AG08396 (cell line): ENCODE measurements around the gene CD70.
"Not testable (repeated sequence)": the region's sequence is repeated elsewhere in the genome, so short reads cannot be mapped to it uniquely, and the experiment has no call there.

Source experiments
- DNase-seq: peaks from one replicate; pipeline ENCODE4 v3.0.0; 2012; ENCODE audit warnings: low spot score, mixed read lengths

The CD70 gene

GRCh38 chr19:6590827-6591319 lies at the start of gene CD70:
TSS of gene CD70 (minus strand) at chr19:6591150. CDS start at chr19:6591002, 148 bp downstream.
- peak; percentile 20 for DNase-seq

GRCh38 chr19:6640333-6640732 lies 49.4 kb upstream of the CD70 start:
- DNase-seq: not testable (repeated sequence)

GRCh38 chr19:6639439-6639838 lies 48.5 kb upstream of the CD70 start:
- no peak for DNase-seq

- not testable (repeated sequence) for DNase-seq
These were observed 42.5 kb upstream of the CD70 start for GRCh38 chr19:6633456-6633813.

GRCh38 chr19:6632747-6633455 lies 42.0 kb upstream of the CD70 start:
- not testable (repeated sequence) for DNase-seq

- peak; percentile 52 for DNase-seq
These were observed 41.2 kb upstream of the CD70 start for GRCh38 chr19:6632002-6632621.

GRCh38 chr19:6626764-6627163 lies 35.8 kb upstream of the CD70 start:
- no peak for DNase-seq

- DNase-seq: no peak
These were observed 26.4 kb upstream of the CD70 start for GRCh38 chr19:6617374-6617773.

- DNase-seq: no peak
These were observed 25.1 kb upstream of the CD70 start for GRCh38 chr19:6616011-6616410.

GRCh38 chr19:6613711-6614110 lies 22.8 kb upstream of the CD70 start:
- DNase-seq: no peak

GRCh38 chr19:6610934-6611852 lies 20.2 kb upstream of the CD70 start:
- peak; percentile 48 for DNase-seq

- DNase-seq: no peak
These were observed 18.0 kb upstream of the CD70 start for GRCh38 chr19:6608940-6609339.

- DNase-seq: not testable (repeated sequence)
These were observed 17.2 kb upstream of the CD70 start for GRCh38 chr19:6608146-6608545.

- DNase-seq: not testable (repeated sequence)
These were observed 15.5 kb upstream of the CD70 start for GRCh38 chr19:6606276-6607070.

- DNase-seq: no peak
These were observed 14.0 kb upstream of the CD70 start for GRCh38 chr19:6604906-6605305.

- no peak for DNase-seq
These were observed 11.8 kb upstream of the CD70 start for GRCh38 chr19:6602729-6603114.

- DNase-seq: not testable (repeated sequence)
These were observed 10.6 kb upstream of the CD70 start for GRCh38 chr19:6601537-6602052.

- not testable (repeated sequence) for DNase-seq
These were observed 10.1 kb upstream of the CD70 start for GRCh38 chr19:6600951-6601536.

GRCh38 chr19:6599866-6600454 lies 9.0 kb upstream of the CD70 start:
- DNase-seq: no peak

GRCh38 chr19:6598254-6598892 lies 7.4 kb upstream of the CD70 start:
- not testable (repeated sequence) for DNase-seq
